Suprapubic skin (tissue), 4 donors: ENCODE data around the gene CACNG4. TPM values are rescaled to one million over a fixed set of nuclear protein-coding genes. Genes with fewer than 3 reads are reported as not detected.

Source experiments
- DNase-seq, 2 donors: peaks; one replicate each; pipeline ENCODE4 v3.0.0-alpha.2; 2019; ENCODE audit warnings: low spot score in 2 of 2
- H3K27ac ChIP-seq: fragments of 200-600 bp; sonication (generic); one replicate; pipeline ENCODE4 v1.5.1; 2019
- H3K27me3 ChIP-seq: fragments of 200-600 bp; sonication (generic); one replicate; pipeline ENCODE4 v1.5.1; 2019
- H3K36me3 ChIP-seq: fragments of 200-600 bp; sonication (generic); one replicate; pipeline ENCODE4 v1.5.1; 2019
- H3K4me1 ChIP-seq: fragments of 200-600 bp; sonication (generic); one replicate; pipeline ENCODE4 v1.5.1; 2019
- H3K4me3 ChIP-seq: fragments of 200-600 bp; sonication (generic); one replicate; pipeline ENCODE4 v1.5.1; 2019; ENCODE audit warnings: mild to moderate bottlenecking
- H3K9me3 ChIP-seq: fragments of 200-600 bp; sonication (generic); one replicate; pipeline ENCODE4 v1.5.1; 2019
- CTCF ChIP-seq, 2 donors: fragments of 200-600 bp in 1 of 2; fragments of 450-650 bp in 1 of 2; sonication (generic) in 1 of 2; IDR thresholded peaks; one replicate each; pipeline ENCODE4 v1.5.1; 2016 to 2019; ENCODE audit warnings: antibody characterized with exemption in 2 of 2, mild to moderate bottlenecking in 1 of 2, moderate library complexity in 1 of 2
- EP300 ChIP-seq: sonication (generic); formaldehyde crosslinking; IDR thresholded peaks from one replicate; pipeline ENCODE4 v1.6.1; 2017; ENCODE audit warnings: antibody characterized with exemption
- POLR2A ChIP-seq, 2 donors: fragments of 450-650 bp; IDR thresholded peaks; one replicate each; pipeline ENCODE4 v1.6.1; 2017; ENCODE audit warnings: antibody characterized with exemption in 2 of 2, mild to moderate bottlenecking in 2 of 2, moderate library complexity in 2 of 2
- POLR2AphosphoS5 ChIP-seq, 3 donors: sonication (generic); formaldehyde crosslinking; IDR thresholded peaks; one replicate each; pipeline ENCODE4 v1.6.1; 2017; ENCODE audit warnings: antibody characterized with exemption in 3 of 3
- WGBS: methylation state at CpG from one replicate; pipeline ENCODE4 v1.1.5; 2018; 5-methylcytosine and 5-hydroxymethylcytosine counted together
- total RNA-seq, 4 donors: library from RNA; depleted of rRNA; stranded (reverse); fragments of >200 nt; gene quantifications; one replicate each; pipeline ENCODE4 v1.1.0, GENCODE V29; 2016

CACNG4 gene
- total RNA-seq, 4 donors from 2014 or later, result 0.49 to 0.68 (median 0.51) TPM; not detected in 1

- Histone ChIP-seq H3K4me1 (no peaks in the 10 kb centered on the region), H3K9me3 (peaks cover 13% of the 10 kb centered on the region), H3K27me3 (no peaks in the 10 kb centered on the region), H3K27ac (no peak overlapping the region), H3K4me3 (no peak overlapping the region), H3K36me3 (no peaks in the 10 kb centered on the region)
- 90% methylated on average over 4 of the region's 5 CpGs for WGBS
- no peak for DNase-seq
- no peak for TF ChIP-seq EP300
These were observed 87.3 kb downstream of the CACNG4 start for GRCh38 chr17:67051837-67052236.

GRCh38 chr17:67052720-67053437 is 88.4 kb downstream of the CACNG4 start:
- DNase-seq, result peak in 1 of 2 donors; percentile 32
- H3K36me3 ChIP-seq, result no peaks in the 10 kb centered on the region
- no peaks in the 10 kb centered on the region for H3K27me3 ChIP-seq
- TF ChIP-seq POLR2A (IDR thresholded peaks at IDR 0.05), result no peak
- TF ChIP-seq CTCF (IDR thresholded peaks at IDR 0.05), result no peak
- no peak for TF ChIP-seq EP300
- TF ChIP-seq POLR2AphosphoS5 (IDR thresholded peaks at IDR 0.05), result no peak
- WGBS, result 94% methylated on average over 9 of the region's 9 CpGs
- no peak overlapping the region for H3K27ac ChIP-seq
- no peak overlapping the region for H3K4me3 ChIP-seq
- H3K9me3 ChIP-seq, result peaks cover 13% of the 10 kb centered on the region
- no peaks in the 10 kb centered on the region for H3K4me1 ChIP-seq

- Histone ChIP-seq H3K36me3 (no peaks in the 10 kb centered on the region), H3K9me3 (peaks cover 12% of the 10 kb centered on the region), H3K4me3 (no peak overlapping the region), H3K27me3 (no peaks in the 10 kb centered on the region), H3K4me1 (no peaks in the 10 kb centered on the region), H3K27ac (no peak overlapping the region)
- peak in 1 of 2 donors; percentile 65 for DNase-seq
- TF ChIP-seq POLR2AphosphoS5 (IDR thresholded peaks at IDR 0.05) (no peak), EP300 (no peak), POLR2A (IDR thresholded peaks at IDR 0.05) (no peak), CTCF (IDR thresholded peaks at IDR 0.05) (no peak)
- 81% methylated on average over 3 of the region's 9 CpGs for WGBS
These were observed 89.0 kb downstream of the CACNG4 start for GRCh38 chr17:67053438-67054000.

GRCh38 chr17:67054011-67054591 is 89.6 kb downstream of the CACNG4 start:
- Histone ChIP-seq H3K9me3 (peaks cover 6% of the 10 kb centered on the region), H3K27ac (no peak overlapping the region), H3K4me3 (no peak overlapping the region), H3K4me1 (no peaks in the 10 kb centered on the region), H3K27me3 (no peaks in the 10 kb centered on the region), H3K36me3 (no peaks in the 10 kb centered on the region)
- 91% methylated on average over 7 of the region's 19 CpGs for WGBS
- no peak for TF ChIP-seq EP300
- TF ChIP-seq POLR2A (IDR thresholded peaks at IDR 0.05), result no peak
- TF ChIP-seq CTCF (IDR thresholded peaks at IDR 0.05), result no peak
- no peak for TF ChIP-seq POLR2AphosphoS5 (IDR thresholded peaks at IDR 0.05)
- DNase-seq, result peak in 1 of 2 donors; percentile 70

GRCh38 chr17:67054608-67055007 is 90.1 kb downstream of the CACNG4 start:
- TF ChIP-seq EP300, result no peak
- TF ChIP-seq CTCF (IDR thresholded peaks at IDR 0.05), result no peak
- no peak for TF ChIP-seq POLR2A (IDR thresholded peaks at IDR 0.05)
- TF ChIP-seq POLR2AphosphoS5 (IDR thresholded peaks at IDR 0.05), result no peak
- peak in 1 of 2 donors; percentile 4 for DNase-seq
- no peaks in the 10 kb centered on the region for H3K27me3 ChIP-seq
- H3K4me1 ChIP-seq, result no peaks in the 10 kb centered on the region
- H3K36me3 ChIP-seq, result no peaks in the 10 kb centered on the region
- WGBS, result 76% methylated on average over 5 of the region's 5 CpGs
- H3K9me3 ChIP-seq, result peaks cover 1% of the 10 kb centered on the region
- no peak overlapping the region for H3K27ac ChIP-seq
- H3K4me3 ChIP-seq, result no peak overlapping the region
